ENCODE measurements around the gene ANKRD17. TPM values are rescaled to one million over a fixed set of nuclear protein-coding genes. Genes with fewer than 3 reads are reported as not detected.

ANKRD17 gene
- total and polyA plus RNA-seq, 2 of the 4 experiments (the other 2 are of a cell fraction): 28.5 to 75.3 TPM

DNA sequence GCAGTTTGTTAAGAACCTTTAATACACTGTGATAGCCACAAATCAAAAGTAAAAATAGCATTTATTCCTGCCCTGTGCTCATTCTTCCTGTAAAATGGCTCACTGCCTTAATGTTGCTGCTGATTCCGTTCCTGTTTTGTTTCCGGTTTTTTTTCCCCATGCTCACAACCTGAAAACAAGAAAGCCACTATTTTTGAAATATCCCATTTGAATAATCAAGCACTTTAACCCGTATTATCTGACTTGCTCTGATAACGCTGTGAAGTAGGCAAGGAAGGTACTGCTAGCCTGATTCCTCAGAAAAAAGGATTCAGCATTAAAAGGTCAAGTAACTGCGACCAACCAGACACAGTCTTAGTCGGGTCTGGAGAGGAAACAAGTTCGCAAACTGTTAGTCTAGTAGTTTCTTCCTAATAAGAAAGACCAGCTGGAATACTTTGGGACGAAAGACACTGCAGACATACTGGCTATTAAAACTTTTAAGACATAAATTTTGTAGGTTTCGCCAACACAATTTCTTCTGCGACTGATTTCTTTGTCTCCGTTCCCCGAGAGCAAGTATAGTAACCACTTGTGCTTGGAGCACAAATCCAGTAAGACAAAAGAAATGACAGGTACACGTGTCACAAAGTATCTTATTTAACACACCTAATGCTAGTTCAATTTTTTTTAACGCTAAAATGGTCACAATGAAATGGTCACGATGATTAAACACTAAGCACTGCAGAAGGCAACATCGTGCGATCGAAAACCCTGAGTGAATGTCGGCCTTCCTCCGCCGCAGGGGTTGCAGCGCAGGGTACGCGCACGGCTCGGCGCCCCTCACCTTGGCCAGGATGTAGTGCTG lies 189.9 kb downstream of the ANKRD17 start:
- in situ Hi-C loops (cut with MboI; ENCODE audit: low sequenced_read_pairs): no loop called here
- POLR2A ChIA-PET (ENCODE audit: unreplicated experiment): no interaction called here

More for the DNA sequence above, 189.9 kb downstream of the ANKRD17 start:
- intact Hi-C loops (cut with micrococcal nuclease): loop anchor here (1.0 to 5.0 kb wide), 2 partner anchors 189 to 239 kb away; no protein-coding TSS in a partner anchor
- DNase-seq (peak; percentile 32), ATAC-seq (ENCODE audit: low read depth) (peak; percentile 6; the same call in 1 of the 2 replicates)
- H3K18ac ChIP-seq (ENCODE audit: low read depth, low read length): peak overlapping the region; percentile 38; the same call in 1 of the 2 replicates
- H4K5ac ChIP-seq (ENCODE audit: low read depth, low read length): peak overlapping the region; percentile 43
- H3K56ac ChIP-seq (ENCODE audit: extremely low read depth, insufficient read depth, low read length): peak overlapping the region; percentile 75
- peak overlapping the region; percentile 82 for H3K27ac ChIP-seq (ENCODE audit: insufficient read depth, low read length)
- H2BK20ac ChIP-seq (ENCODE audit: low read depth, low read length): no peak overlapping the region
- peak overlapping the region; percentile 99 for H3K4me2 ChIP-seq (ENCODE audit: low read depth, low read length)
- peak overlapping the region; percentile 95 for H2AFZ ChIP-seq (replicated peaks; ENCODE audit: low read length, poor library complexity)
- H3K4me1 ChIP-seq (ENCODE audit: control insufficient read depth, insufficient read depth, low read length): no peaks in the 10 kb centered on the region; the same call in 1 of the 2 replicates
- dilution Hi-C loops (cut with HindIII; ENCODE audit: low sequenced_read_pairs, unreplicated experiment): no loop called here
- peak overlapping the region; percentile 81 for H2AK9ac ChIP-seq (replicated peaks; ENCODE audit: low read depth, low read length, poor library complexity)
- CTCF ChIA-PET: no interaction called here
- no peaks in the 10 kb centered on the region for H4K20me1 ChIP-seq (ENCODE audit: insufficient read depth, low read length)
- H2BK15ac ChIP-seq (ENCODE audit: low read depth, low read length): 0 out of 3 replicates have a peak overlapping the region, but pooled peaks have one; percentile 0
- peak overlapping the region; percentile 64 for H3K4ac ChIP-seq (ENCODE audit: low read depth, low read length)
- H2BK5ac ChIP-seq (ENCODE audit: low read depth, low read length, poor library complexity, severe bottlenecking): peak overlapping the region; percentile 62
- BruUV-seq (replicated peaks): no TSS peak
- peak overlapping the region; percentile 62 for H3K9ac ChIP-seq (ENCODE audit: low read depth, low read length)
- no peak for TF ChIP-seq MXI1 (IDR thresholded peaks at IDR 0.05; ENCODE audit: borderline replicate concordance, low read depth, low read length)
- TF ChIP-seq, protein P1, sequence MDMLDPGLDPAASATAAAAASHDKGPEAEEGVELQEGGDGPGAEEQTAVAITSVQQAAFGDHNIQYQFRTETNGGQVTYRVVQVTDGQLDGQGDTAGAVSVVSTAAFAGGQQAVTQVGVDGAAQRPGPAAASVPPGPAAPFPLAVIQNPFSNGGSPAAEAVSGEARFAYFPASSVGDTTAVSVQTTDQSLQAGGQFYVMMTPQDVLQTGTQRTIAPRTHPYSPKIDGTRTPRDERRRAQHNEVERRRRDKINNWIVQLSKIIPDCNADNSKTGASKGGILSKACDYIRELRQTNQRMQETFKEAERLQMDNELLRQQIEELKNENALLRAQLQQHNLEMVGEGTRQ (IDR thresholded peaks at IDR 0.05; ENCODE audit: low read depth, low read length): no peak
- TF ChIP-seq BHLHE40 (IDR thresholded peaks at IDR 0.05; ENCODE audit: low read depth, low read length): no peak
- TF ChIP-seq CHD1 (IDR thresholded peaks at IDR 0.05; ENCODE audit: low read depth, low read length): no peak; the same call in 1 of the 2 replicates
- H4K91ac ChIP-seq (ENCODE audit: insufficient read depth, low read depth, low read length): peak overlapping the region; percentile 67
- WGBS, 2 experiments (ENCODE audit: extremely low coverage in 2 of 2, insufficient read length in 1 of 2): 1% methylated on average over 14 of the region's 27 CpGs; no CpG with 5 or more reads in 1 of the 2 experiments
- no peaks in the 10 kb centered on the region for H3K9me1 ChIP-seq (ENCODE audit: insufficient read depth, low read length)
- no peaks in the 10 kb centered on the region for H3K9me3 ChIP-seq (ENCODE audit: control insufficient read depth, insufficient read depth, low read length)
- peak overlapping the region; percentile 5; the same call in 1 of the 2 replicates for H2BK120ac ChIP-seq (ENCODE audit: low read depth, low read length)
- peak overlapping the region; percentile 79 to 87 for H4K8ac ChIP-seq (ENCODE audit: low read depth in 2 of 2, low read length in 2 of 2)
- H3K36me3 ChIP-seq (ENCODE audit: control insufficient read depth, insufficient read depth, low read length): no peaks in the 10 kb centered on the region
- H3K79me1 ChIP-seq (ENCODE audit: low read depth in 1 of 2, low read length in 2 of 2): peaks cover 15 to 26% of the 10 kb centered on the region in 2 experiments
- H3K14ac ChIP-seq (replicated peaks; ENCODE audit: low read depth, low read length): peak overlapping the region; percentile 83
- H2AK5ac ChIP-seq (ENCODE audit: low read depth, low read length): peak overlapping the region; percentile 31; the same call in 1 of the 2 replicates
- H3K4me3 ChIP-seq (ENCODE audit: insufficient read depth, low read depth, low read length): peak overlapping the region; percentile 66
- peak overlapping the region; percentile 86 for H3K23ac ChIP-seq (ENCODE audit: low read depth, low read length)
- no peaks in the 10 kb centered on the region for H3K27me3 ChIP-seq (ENCODE audit: control insufficient read depth, insufficient read depth, low read length)

All from IMR-90 (cell line).